GM12864 (cell line): ENCODE measurements around the gene MLXIP.
"Not testable (repeated sequence)": the region's sequence is repeated elsewhere in the genome, so short reads cannot be mapped to it uniquely, and the experiment has no call there.

ENCODE experiments used
- DNase-seq: peaks from one replicate; pipeline ENCODE4 v3.0.0-alpha.2; 2011; ENCODE audit warnings: low read depth
- H3K4me3 ChIP-seq: 2 replicates; pipeline ENCODE4 v1.5.1; 2011; ENCODE audit warnings: mild to moderate bottlenecking, low read depth, low read length, control low read depth
- CTCF ChIP-seq: IDR thresholded peaks from 2 replicates; pipeline ENCODE4 v1.5.1; 2011; ENCODE audit warnings: low read depth, mild to moderate bottlenecking, moderate library complexity, low read length, control low read depth, inconsistent platforms; ENCODE audit errors: missing control alignments

The MLXIP gene

GRCh38 chr12:122054842-122055520 lies 23.6 kb upstream of the MLXIP start:
- no peak for TF ChIP-seq CTCF
- DNase-seq = no peak
- no peak overlapping the region for H3K4me3 ChIP-seq

GRCh38 chr12:122056406-122056805 lies 22.1 kb upstream of the MLXIP start:
- not testable (repeated sequence) for DNase-seq, H3K4me3 ChIP-seq

GRCh38 chr12:122057007-122057735 lies 21.4 kb upstream of the MLXIP start:
- H3K4me3 ChIP-seq = no peak overlapping the region
- no peak for DNase-seq
- TF ChIP-seq CTCF = no peak

GRCh38 chr12:122057769-122058168 lies 20.8 kb upstream of the MLXIP start:
- TF ChIP-seq CTCF = no peak
- no peak for DNase-seq
- no peak overlapping the region for H3K4me3 ChIP-seq

- no peak for DNase-seq
- no peak overlapping the region for H3K4me3 ChIP-seq
- TF ChIP-seq CTCF = no peak
Measured at GRCh38 chr12:122058549-122059149, 19.9 kb upstream of the MLXIP start.

- no peak overlapping the region for H3K4me3 ChIP-seq
- no peak for DNase-seq
- no peak for TF ChIP-seq CTCF
Measured at GRCh38 chr12:122059203-122059960, 19.2 kb upstream of the MLXIP start.

- no peak overlapping the region for H3K4me3 ChIP-seq
- no peak for DNase-seq
- no peak for TF ChIP-seq CTCF
Measured at GRCh38 chr12:122060081-122060501, 18.5 kb upstream of the MLXIP start.
